ENCODE measurements around the gene IL31.
"Not testable (repeated sequence)": the region's sequence is repeated elsewhere in the genome, so short reads cannot be mapped to it uniquely, and the experiment has no call there.

Gene IL31

DNA sequence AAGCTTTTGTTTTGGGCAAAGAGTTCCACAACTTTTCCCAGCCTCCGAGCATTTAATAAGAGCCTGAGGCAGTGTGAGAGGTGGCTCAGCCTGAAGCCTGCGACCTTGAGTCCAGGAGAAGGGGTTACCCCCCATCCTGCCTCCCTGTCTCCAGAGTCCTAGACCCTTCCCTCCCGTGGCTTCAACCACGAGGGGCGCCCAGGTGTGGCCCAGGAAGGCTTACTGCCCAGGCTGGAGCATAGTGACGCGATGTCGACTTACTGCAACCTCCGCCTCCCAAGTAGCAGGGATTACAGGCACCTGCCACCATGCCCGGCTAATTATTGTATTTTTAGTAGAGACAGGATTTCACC, 9.5 kb upstream of the IL31 start:
- no CpG with 5 or more reads among the region's 10 CpGs for WGBS (ENCODE audit: extremely low coverage, insufficient coverage, low lambda C conversion rate)
- no peak overlapping the region for H4K5ac ChIP-seq (ENCODE audit: low read length)
- peaks cover 3% of the 10 kb centered on the region for H3K27me3 ChIP-seq (ENCODE audit: insufficient read depth, low read length, poor library complexity)
- no peaks in the 10 kb centered on the region for H3K4me1 ChIP-seq (ENCODE audit: control insufficient read depth, low read depth, low read length)
- no peak overlapping the region for H3K4me2 ChIP-seq (ENCODE audit: low read length)
- no peaks in the 10 kb centered on the region for H3K36me3 ChIP-seq (ENCODE audit: control insufficient read depth, insufficient read depth, low read length)
- H2AK5ac ChIP-seq (ENCODE audit: low read length), result no peak overlapping the region
- H4K8ac ChIP-seq (ENCODE audit: low read depth, low read length), result no peak overlapping the region
- H3K18ac ChIP-seq (ENCODE audit: low read length), result peak overlapping the region; percentile 54
- H2BK120ac ChIP-seq (ENCODE audit: low read depth, low read length), result no peak overlapping the region
- H3K4ac ChIP-seq (ENCODE audit: low read depth, low read length), result no peak overlapping the region
- no peak overlapping the region for H3K23ac ChIP-seq (ENCODE audit: low read length)
- no peaks in the 10 kb centered on the region for H3K79me1 ChIP-seq (ENCODE audit: low read length)
- H3K56ac ChIP-seq (ENCODE audit: low read length), result peak overlapping the region; percentile 73
- no peak overlapping the region for H2BK5ac ChIP-seq (ENCODE audit: low read length)
- no peak for DNase-seq
- no peak overlapping the region for H3K9ac ChIP-seq (ENCODE audit: low read length)
- H3K4me3 ChIP-seq (ENCODE audit: low read length), result no peak overlapping the region
- H3K79me2 ChIP-seq (ENCODE audit: control insufficient read depth, insufficient read depth, low read length), result no peaks in the 10 kb centered on the region
- H2BK15ac ChIP-seq (replicated peaks; ENCODE audit: low read depth), result no peak overlapping the region
- no peak overlapping the region for H3K27ac ChIP-seq (ENCODE audit: low read depth, low read length)

DNA sequence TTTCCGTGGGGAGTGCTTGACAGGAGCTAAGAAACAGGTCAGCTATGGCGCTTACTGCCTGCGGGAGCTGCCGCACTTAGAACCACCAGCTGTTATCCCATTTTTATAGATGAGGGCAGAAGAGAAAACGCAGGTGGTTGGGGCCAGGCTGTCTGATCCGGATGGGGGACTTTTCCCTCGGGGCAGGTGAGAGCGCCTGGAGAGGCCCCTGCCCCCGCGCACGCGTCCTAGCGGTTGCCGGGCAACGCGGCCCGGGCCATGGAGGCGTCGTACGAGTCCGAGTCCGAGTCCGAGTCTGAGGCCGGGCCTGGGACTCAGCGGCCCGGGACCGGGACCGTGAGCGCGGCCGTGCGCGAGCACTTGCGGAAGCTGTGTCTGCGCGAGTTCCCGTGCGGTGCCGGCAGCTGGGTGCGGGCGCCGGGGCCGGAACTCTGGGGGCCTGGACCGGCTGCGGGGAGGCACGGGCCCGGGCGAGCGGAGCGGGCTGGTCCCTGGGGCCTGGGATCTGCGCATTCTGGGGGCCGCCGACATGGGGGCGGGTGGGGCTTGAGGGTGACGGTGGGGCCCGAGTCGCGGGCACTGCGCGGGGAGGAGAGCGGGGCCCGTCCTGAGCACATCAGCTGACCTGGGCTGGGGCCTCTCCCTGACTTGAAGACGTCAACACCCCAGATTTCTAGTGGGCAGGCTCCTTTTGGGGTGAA, 9.0 kb upstream of the IL31 start, which contains the start of gene LRRC43:
Gene LRRC43 (plus strand): TSS at position 237 of the 701 bp plus-strand sequence. CDS start 22 bp downstream, at position 259.
- no CpG with 5 or more reads among the region's 63 CpGs for WGBS (ENCODE audit: extremely low coverage, insufficient coverage, low lambda C conversion rate)
- no peak within 1 kb of the TSS for H3K23ac ChIP-seq (ENCODE audit: low read length)

DNA sequence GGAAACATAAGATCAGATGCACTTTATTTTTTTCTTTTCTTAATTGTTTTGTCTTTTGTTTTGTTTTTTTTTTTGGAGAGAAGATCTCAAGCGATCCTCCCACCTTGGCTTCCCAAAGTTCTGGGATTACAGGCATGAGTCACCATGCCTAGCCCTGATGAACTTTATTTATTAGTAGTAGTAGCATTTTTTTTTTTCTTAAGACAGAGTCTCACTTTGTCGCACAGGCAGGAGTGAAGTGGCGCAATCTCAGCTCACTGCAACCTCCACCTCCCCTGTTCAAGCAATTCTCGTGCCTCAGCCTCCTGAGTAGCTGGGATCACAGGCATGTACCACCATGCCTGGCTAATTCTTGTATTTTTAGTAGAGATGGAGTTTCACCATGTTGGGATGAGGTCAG, 2.5 kb upstream of the IL31 start:
- not testable (repeated sequence) for H3K56ac ChIP-seq (ENCODE audit: low read length); H3K79me2 ChIP-seq (ENCODE audit: control insufficient read depth, insufficient read depth, low read length); H3K4ac ChIP-seq (ENCODE audit: low read depth, low read length); H2AK5ac ChIP-seq (ENCODE audit: low read length); H3K23ac ChIP-seq (ENCODE audit: low read length); H2BK15ac ChIP-seq (replicated peaks; ENCODE audit: low read depth); H3K4me3 ChIP-seq (ENCODE audit: low read length); H4K5ac ChIP-seq (ENCODE audit: low read length); H4K8ac ChIP-seq (ENCODE audit: low read depth, low read length); H3K36me3 ChIP-seq (ENCODE audit: control insufficient read depth, insufficient read depth, low read length); H3K79me1 ChIP-seq (ENCODE audit: low read length); H3K9ac ChIP-seq (ENCODE audit: low read length); H2BK120ac ChIP-seq (ENCODE audit: low read depth, low read length); H3K18ac ChIP-seq (ENCODE audit: low read length); H3K4me1 ChIP-seq (ENCODE audit: control insufficient read depth, low read depth, low read length); H3K27ac ChIP-seq (ENCODE audit: low read depth, low read length); H3K27me3 ChIP-seq (ENCODE audit: insufficient read depth, low read length, poor library complexity); H2BK5ac ChIP-seq (ENCODE audit: low read length); DNase-seq; H3K4me2 ChIP-seq (ENCODE audit: low read length)
- no CpG with 5 or more reads among the region's 4 CpGs for WGBS (ENCODE audit: extremely low coverage, insufficient coverage, low lambda C conversion rate)

More for the DNA sequence above, 9.0 kb upstream of the IL31 start, which contains the start of gene LRRC43:
- Histone ChIP-seq H2AK5ac (ENCODE audit: low read length) (no peak within 1 kb of the TSS), H3K9ac (ENCODE audit: low read length) (peak within 1 kb of the TSS; percentile 61), H4K5ac (ENCODE audit: low read length) (no peak within 1 kb of the TSS), H3K56ac (ENCODE audit: low read length) (peak within 1 kb of the TSS; percentile 73), H2BK5ac (ENCODE audit: low read length) (no peak within 1 kb of the TSS), H3K79me2 (ENCODE audit: control insufficient read depth, insufficient read depth, low read length) (no peaks in the 10 kb centered on the region), H3K4me1 (ENCODE audit: control insufficient read depth, low read depth, low read length) (no peaks in the 10 kb centered on the region), H3K79me1 (ENCODE audit: low read length) (no peaks in the 10 kb centered on the region), H3K36me3 (ENCODE audit: control insufficient read depth, insufficient read depth, low read length) (no peaks in the 10 kb centered on the region), H2BK120ac (ENCODE audit: low read depth, low read length) (no peak within 1 kb of the TSS), H3K4ac (ENCODE audit: low read depth, low read length) (no peak within 1 kb of the TSS), H4K8ac (ENCODE audit: low read depth, low read length) (no peak within 1 kb of the TSS), H2BK15ac (replicated peaks; ENCODE audit: low read depth) (no peak within 1 kb of the TSS), H3K4me2 (ENCODE audit: low read length) (peak within 1 kb of the TSS; percentile 62), H3K4me3 (ENCODE audit: low read length) (peak within 1 kb of the TSS; percentile 41), H3K27ac (ENCODE audit: low read depth, low read length) (no peak within 1 kb of the TSS), H3K27me3 (ENCODE audit: insufficient read depth, low read length, poor library complexity) (peaks cover 3% of the 10 kb centered on the region), H3K18ac (ENCODE audit: low read length) (peak within 1 kb of the TSS; percentile 54)
- DNase-seq, result peak; percentile 55

DNA sequence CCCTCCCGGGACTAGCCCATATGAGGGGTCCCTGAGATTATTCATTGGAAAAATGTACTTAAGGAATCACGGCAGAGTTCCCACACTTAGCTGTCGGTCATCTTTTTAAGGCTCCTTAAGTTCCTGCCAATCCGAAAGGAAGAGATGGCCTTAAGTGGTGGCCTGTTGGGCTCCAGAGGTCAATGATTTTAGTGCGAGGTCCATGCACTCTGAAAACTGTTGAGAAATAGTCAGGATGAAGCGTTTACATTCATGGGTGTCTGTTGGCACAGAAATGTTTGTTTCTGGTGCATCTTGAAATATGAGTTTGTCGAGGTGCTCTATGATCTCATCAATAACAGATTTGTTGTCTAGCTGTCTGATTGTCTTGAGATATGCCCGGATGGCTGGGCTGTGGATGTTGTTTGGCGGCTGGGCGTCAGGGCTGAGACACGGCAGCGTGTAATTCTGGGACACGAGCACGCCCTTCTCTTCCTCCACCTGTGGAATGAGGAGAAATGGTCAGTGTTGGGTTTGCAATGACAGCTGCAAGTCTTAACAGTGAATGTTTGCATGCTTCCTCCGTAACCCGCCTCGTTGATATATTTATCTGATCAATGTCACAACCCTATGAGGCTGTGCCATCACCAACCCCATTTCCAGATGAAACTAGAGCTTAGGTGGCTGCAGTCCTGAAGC, 1.6 kb downstream of the IL31 start:
- WGBS (ENCODE audit: extremely low coverage, insufficient coverage, low lambda C conversion rate), result no CpG with 5 or more reads among the region's 17 CpGs

DNA sequence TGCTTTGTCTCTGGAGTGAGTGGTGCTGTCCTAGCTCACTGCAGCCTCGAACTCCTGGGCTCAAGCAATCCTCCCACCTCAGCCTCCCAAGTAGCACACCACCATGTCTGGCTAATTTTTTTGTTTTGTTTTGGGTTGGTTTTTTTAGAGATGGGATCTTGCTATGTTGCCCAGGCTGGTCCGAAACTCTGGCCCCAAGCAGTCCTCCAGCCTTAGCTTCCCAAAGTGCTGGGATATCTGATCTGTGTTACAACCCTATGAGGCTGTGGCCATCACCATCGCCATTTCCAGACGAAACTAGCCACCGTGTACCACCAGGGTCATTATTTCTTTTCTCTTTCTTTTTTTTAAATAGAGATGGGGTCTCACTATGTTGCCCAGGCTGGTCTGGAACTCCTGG, 2.6 kb downstream of the IL31 start:
- Histone ChIP-seq H3K18ac (ENCODE audit: low read length) (no peak overlapping the region), H3K56ac (ENCODE audit: low read length) (no peak overlapping the region), H3K23ac (ENCODE audit: low read length) (no peak overlapping the region), H4K8ac (ENCODE audit: low read depth, low read length) (no peak overlapping the region), H3K4ac (ENCODE audit: low read depth, low read length) (no peak overlapping the region), H3K4me2 (ENCODE audit: low read length) (no peak overlapping the region), H3K36me3 (ENCODE audit: control insufficient read depth, insufficient read depth, low read length) (no peaks in the 10 kb centered on the region), H3K27ac (ENCODE audit: low read depth, low read length) (no peak overlapping the region), H3K9ac (ENCODE audit: low read length) (no peak overlapping the region), H4K5ac (ENCODE audit: low read length) (no peak overlapping the region), H3K79me1 (ENCODE audit: low read length) (no peaks in the 10 kb centered on the region), H2BK120ac (ENCODE audit: low read depth, low read length) (no peak overlapping the region), H3K27me3 (ENCODE audit: insufficient read depth, low read length, poor library complexity) (no peaks in the 10 kb centered on the region), H3K79me2 (ENCODE audit: control insufficient read depth, insufficient read depth, low read length) (no peaks in the 10 kb centered on the region), H3K4me1 (ENCODE audit: control insufficient read depth, low read depth, low read length) (no peaks in the 10 kb centered on the region), H3K4me3 (ENCODE audit: low read length) (no peak overlapping the region), H2BK15ac (replicated peaks; ENCODE audit: low read depth) (no peak overlapping the region), H2AK5ac (ENCODE audit: low read length) (no peak overlapping the region), H2BK5ac (ENCODE audit: low read length) (no peak overlapping the region)
- no CpG with 5 or more reads among the region's 5 CpGs for WGBS (ENCODE audit: extremely low coverage, insufficient coverage, low lambda C conversion rate)
- no peak for DNase-seq

More for the DNA sequence above, 1.6 kb downstream of the IL31 start:
- Histone ChIP-seq H3K56ac (ENCODE audit: low read length) (no peak overlapping the region), H2BK15ac (replicated peaks; ENCODE audit: low read depth) (no peak overlapping the region), H2AK5ac (ENCODE audit: low read length) (no peak overlapping the region), H3K4me3 (ENCODE audit: low read length) (no peak overlapping the region), H3K27ac (ENCODE audit: low read depth, low read length) (no peak overlapping the region), H4K8ac (ENCODE audit: low read depth, low read length) (no peak overlapping the region), H2BK120ac (ENCODE audit: low read depth, low read length) (no peak overlapping the region), H3K18ac (ENCODE audit: low read length) (no peak overlapping the region), H3K9ac (ENCODE audit: low read length) (no peak overlapping the region), H3K79me1 (ENCODE audit: low read length) (no peaks in the 10 kb centered on the region), H3K4me1 (ENCODE audit: control insufficient read depth, low read depth, low read length) (no peaks in the 10 kb centered on the region), H3K4ac (ENCODE audit: low read depth, low read length) (no peak overlapping the region), H3K27me3 (ENCODE audit: insufficient read depth, low read length, poor library complexity) (no peaks in the 10 kb centered on the region), H3K23ac (ENCODE audit: low read length) (no peak overlapping the region), H4K5ac (ENCODE audit: low read length) (no peak overlapping the region), H3K36me3 (ENCODE audit: control insufficient read depth, insufficient read depth, low read length) (no peaks in the 10 kb centered on the region), H2BK5ac (ENCODE audit: low read length) (no peak overlapping the region), H3K4me2 (ENCODE audit: low read length) (no peak overlapping the region), H3K79me2 (ENCODE audit: control insufficient read depth, insufficient read depth, low read length) (no peaks in the 10 kb centered on the region)
- DNase-seq, result no peak

All from mesendoderm (in vitro differentiated cells).